HCT116 (cell line): ENCODE results near the gene YAP1. TPM values are rescaled to one million over a fixed set of nuclear protein-coding genes. Genes with fewer than 3 reads are reported as not detected.

Source experiments
- ATAC-seq: fragments of 200-7000 bp; cut with Tn5 transposase; 2 replicates; pipeline ENCODE4 v1.9.1; 2020; ENCODE audit warnings: mild to moderate bottlenecking, moderate library complexity
- BruUV-seq: library from RNA; stranded (reverse); fragments of 400-500 nt; replicated peaks from 2 replicates; lab custom pipeline; 2021; lab: Mats Ljungman, UMichigan
- CTCF ChIA-PET: fragments of 300-600 bp; sonication (Branson Sonifier 250); formaldehyde crosslinking; loops from one replicate; lab custom pipeline; 2021; ENCODE audit warnings: antibody characterized with exemption; lab: Charles Lee
- POLR2A ChIA-PET: fragments of 300-600, 350-600 bp; sonication (Branson Sonifier 250); formaldehyde crosslinking; loops from one replicate; lab custom pipeline; 2021; ENCODE audit warnings: antibody characterized with exemption; lab: Charles Lee
- RAD21 ChIA-PET, 2 experiments: fragments of 300-600 bp; sonication (Branson Sonifier 250); formaldehyde crosslinking; loops; one replicate each; lab custom pipeline; 2023; ENCODE audit warnings: low total read pairs in 2 of 2; ENCODE audit not compliant: uncharacterized antibody in 2 of 2, unreplicated experiment in 2 of 2, low non-redundant PET in 1 of 2; lab: Charles Lee
- DNase-seq: peaks from one replicate; pipeline ENCODE4 v3.0.0-alpha.2; 2010; ENCODE audit warnings: low read depth, low spot score
- H2AFZ ChIP-seq: fragments of 200-600 bp; shearing (Covaris generic), sonication (generic); 2 replicates; pipeline ENCODE4 v1.6.1; 2017; ENCODE audit warnings: low read depth, mixed run types, mixed read lengths, antibody characterized with exemption, low read length; ENCODE audit not compliant: poor library complexity, severe bottlenecking
- H3K27ac ChIP-seq: 2 replicates; pipeline ENCODE4 v1.5.1; 2012; ENCODE audit warnings: low read depth, low read length
- H3K27me3 ChIP-seq: fragments of 200-600 bp; sonication (generic); 2 replicates; pipeline ENCODE4 v1.6.1; 2016; ENCODE audit warnings: mixed run types, low read length, mixed read lengths; ENCODE audit not compliant: insufficient read depth
- H3K36me3 ChIP-seq, 2 experiments: fragments of 200-500 bp in 1 of 2; fragments of 200-600 bp in 1 of 2; sonication (Bioruptor generic) in 1 of 2; sonication (generic) in 1 of 2; 2 replicates each; pipeline versions ENCODE4 v1.5.1 to v1.6.1; 2014 to 2016; ENCODE audit warnings: low read length in 2 of 2, inconsistent platforms in 1 of 2, mixed read lengths in 1 of 2, mixed run types in 1 of 2; ENCODE audit not compliant: insufficient read depth in 2 of 2, control insufficient read depth in 1 of 2
- H3K4me1 ChIP-seq, 2 experiments: fragments of 200-600 bp in 1 of 2; sonication (generic) in 1 of 2; 2 replicates each; pipeline versions ENCODE4 v1.5.1 to v1.6.1; 2012 to 2017; ENCODE audit warnings: low read length in 2 of 2, inconsistent platforms in 1 of 2, mild to moderate bottlenecking in 1 of 2, mixed read lengths in 1 of 2, mixed run types in 1 of 2, moderate library complexity in 1 of 2; ENCODE audit not compliant: insufficient read depth in 2 of 2, control insufficient read depth in 1 of 2
- H3K4me2 ChIP-seq: fragments of 200-600 bp; sonication (generic); 2 replicates; pipeline ENCODE4 v1.6.1; 2017; ENCODE audit warnings: mixed run types, low read length, mixed read lengths
- H3K4me3 ChIP-seq, 2 experiments: fragments of 200-600 bp in 1 of 2; sonication (generic) in 1 of 2; replicated peaks in 1 of 2; 2 replicates each; pipeline ENCODE4 v1.5.1; 2011 to 2016; ENCODE audit warnings: low read length in 2 of 2, control low read depth in 1 of 2, low read depth in 1 of 2, mild to moderate bottlenecking in 1 of 2, mixed read lengths in 1 of 2, mixed run types in 1 of 2
- H3K79me2 ChIP-seq: fragments of 200-600 bp; sonication (generic); 2 replicates; pipeline ENCODE4 v1.6.1; 2017; ENCODE audit warnings: mild to moderate bottlenecking, mixed run types, low read length, moderate library complexity, mixed read lengths; ENCODE audit not compliant: insufficient read depth
- H3K9ac ChIP-seq: fragments of 200-600 bp; sonication (generic); 2 replicates; pipeline ENCODE4 v1.6.1; 2016; ENCODE audit warnings: low read length, mixed read lengths
- H3K9me2 ChIP-seq: fragments of 200-600 bp; sonication (generic), shearing (Covaris generic); 2 replicates; pipeline ENCODE4 v1.6.1; 2017; ENCODE audit warnings: mixed run types, mild to moderate bottlenecking, moderate library complexity; ENCODE audit not compliant: insufficient read depth
- H3K9me3 ChIP-seq, 2 experiments: fragments of 200-500 bp in 1 of 2; fragments of 200-600 bp in 1 of 2; sonication (Bioruptor generic) in 1 of 2; sonication (generic) in 1 of 2; 2 replicates each; pipeline ENCODE4 v1.6.1; 2014 to 2017; ENCODE audit warnings: low read length in 2 of 2, mixed read lengths in 2 of 2, inconsistent platforms in 1 of 2, low read depth in 1 of 2, mild to moderate bottlenecking in 1 of 2, mixed run types in 1 of 2, moderate library complexity in 1 of 2; ENCODE audit not compliant: control insufficient read depth in 1 of 2, insufficient read depth in 1 of 2
- H4K20me1 ChIP-seq: fragments of 200-600 bp; sonication (generic), shearing (Covaris generic); 2 replicates; pipeline ENCODE4 v1.6.1; 2017; ENCODE audit warnings: mixed run types, mild to moderate bottlenecking, moderate library complexity; ENCODE audit not compliant: insufficient read depth
- ATF3 ChIP-seq: IDR thresholded peaks from 2 replicates; pipeline ENCODE4 v1.6.1; 2012
- CEBPB ChIP-seq: IDR thresholded peaks from 2 replicates; pipeline ENCODE4 v1.6.1; 2012; ENCODE audit warnings: low read depth
- CTCF ChIP-seq, 3 experiments: fragments of 200-600 bp in 1 of 3; sonication (generic) in 1 of 3; IDR thresholded peaks in 2 of 3; conservative IDR thresholded peaks in 1 of 3; 2 replicates each; pipeline ENCODE4 v1.5.1; 2012 to 2017; ENCODE audit warnings: low read depth in 2 of 3, low read length in 2 of 3, antibody characterized with exemption in 1 of 3, borderline replicate concordance in 1 of 3, control low read depth in 1 of 3, mild to moderate bottlenecking in 1 of 3, mixed read lengths in 1 of 3, mixed run types in 1 of 3, moderate library complexity in 1 of 3; ENCODE audit not compliant: insufficient read depth in 1 of 3
- ELF1 ChIP-seq: IDR thresholded peaks from 2 replicates; pipeline ENCODE4 v1.6.1; 2012; ENCODE audit warnings: low read depth, borderline replicate concordance
- EZH2phosphoT487 ChIP-seq: fragments of 200-600 bp; IDR thresholded peaks from 2 replicates; pipeline ENCODE4 v1.6.1; 2018; ENCODE audit warnings: antibody characterized with exemption, borderline replicate concordance
- FOSL1 ChIP-seq: IDR thresholded peaks from 2 replicates; pipeline ENCODE4 v1.6.1; 2012; ENCODE audit warnings: low read depth
- POLR2AphosphoS5 ChIP-seq: IDR thresholded peaks from 2 replicates; pipeline ENCODE4 v1.6.1; 2011; ENCODE audit warnings: mild to moderate bottlenecking, low read depth, low read length, moderate library complexity
- REST ChIP-seq: IDR thresholded peaks from 2 replicates; pipeline ENCODE4 v1.6.1; 2012; ENCODE audit warnings: low read depth
- ZFX ChIP-seq: fragments of 450-650 bp; IDR thresholded peaks from 2 replicates; pipeline ENCODE4 v1.6.1; 2017
- intact Hi-C: fragments of 100-400 bp; cut with micrococcal nuclease; formaldehyde crosslinking; loops from 2 replicates; pipeline ENCODE4 v1.10.0; 2022
- total RNA-seq: library from RNA; stranded (reverse); gene quantifications from one replicate; pipeline ENCODE4 v1.2.1, GENCODE V29; 2021; ENCODE audit not compliant: unreplicated experiment

Gene YAP1
- total RNA-seq, 1 experiment from 2014 or later: 88.6 TPM

DNA sequence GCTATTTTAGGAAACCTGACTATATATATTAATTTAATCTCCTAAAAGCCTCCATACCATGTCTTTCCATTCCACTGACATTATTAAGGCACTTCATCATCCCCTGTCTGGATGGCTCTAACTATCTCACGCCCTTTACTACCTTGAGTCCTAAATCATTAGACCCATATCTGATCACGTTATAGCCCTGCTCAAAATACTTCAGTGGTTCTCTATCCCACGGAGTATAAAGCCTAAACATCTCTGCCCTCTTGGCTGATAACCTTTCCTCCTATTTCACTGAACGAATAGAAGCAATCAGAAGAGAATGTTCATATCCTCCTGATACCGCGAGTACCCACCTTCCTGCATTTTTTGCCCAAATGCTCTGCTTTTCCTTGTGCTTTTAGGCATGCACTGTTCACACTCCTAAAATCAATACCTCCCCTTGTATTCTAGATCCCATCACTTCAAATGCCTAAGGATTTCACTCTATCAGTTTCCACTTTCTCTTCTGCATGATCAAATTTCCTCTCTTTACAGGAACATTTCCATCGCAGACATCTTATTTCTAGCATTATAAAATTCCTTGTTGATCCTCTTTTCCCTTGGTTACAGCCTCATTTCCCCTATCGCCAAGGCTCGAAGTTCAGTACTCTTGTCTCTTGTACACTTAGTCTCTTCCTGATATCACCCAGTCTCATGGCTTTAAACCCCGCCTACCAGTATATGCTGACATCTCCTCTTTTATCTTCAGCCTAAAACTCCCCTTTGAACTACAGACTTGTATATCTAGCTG, 162.0 kb downstream of the YAP1 start (continued):
- TF ChIP-seq POLR2AphosphoS5 (no peak), REST (no peak)

- no peak overlapping the region for H2AFZ ChIP-seq
- RAD21 ChIA-PET: no interaction called here
- intact Hi-C loops: no loop called here
- BruUV-seq: no TSS peak
- no peaks in the 10 kb centered on the region for H3K79me2 ChIP-seq
- POLR2A ChIA-PET: no interaction called here
- H3K36me3 ChIP-seq: no peaks in the 10 kb centered on the region
- H3K4me1 ChIP-seq: peaks cover 0 to 13% of the 10 kb centered on the region in 2 experiments; a peak in 3 of 4 replicates
- H3K4me2 ChIP-seq: no peak overlapping the region
- ATAC-seq (no peak), DNase-seq (no peak)
- no peak for TF ChIP-seq ELF1
- TF ChIP-seq CTCF (IDR thresholded peaks at IDR 0.05 in 2 of 3, conservative IDR thresholded peaks at IDR 0.05 in 1 of 3; ENCODE audit: borderline replicate concordance in 1 of 3, insufficient read depth in 1 of 3, low read depth in 2 of 3, low read length in 2 of 3): no peak
- TF ChIP-seq ATF3: no peak
- no peak for TF ChIP-seq CEBPB
- TF ChIP-seq FOSL1: no peak
- no peak for TF ChIP-seq EZH2phosphoT487
- TF ChIP-seq ZFX: no peak
- H3K9ac ChIP-seq: no peak overlapping the region
- H3K27ac ChIP-seq: no peak overlapping the region
- H4K20me1 ChIP-seq: no peaks in the 10 kb centered on the region
- H3K9me2 ChIP-seq: no peaks in the 10 kb centered on the region
- CTCF ChIA-PET: no interaction called here
- no peaks in the 10 kb centered on the region for H3K27me3 ChIP-seq
- H3K4me3 ChIP-seq: no peak overlapping the region
- H3K9me3 ChIP-seq: no peaks in the 10 kb centered on the region
Measured at GRCh38 chr11:102274628-102275027, 164.4 kb downstream of the YAP1 start.
